Measurements from ENCODE around the gene MAPRE2.

The MAPRE2 gene

GRCh38 chr18:35045121-35045520 lies 3.9 kb downstream of the MAPRE2 start:
- no peak overlapping the region for H2AFZ ChIP-seq (ENCODE audit: low read depth)
- H3K27ac ChIP-seq = no peak overlapping the region
- H3K9ac ChIP-seq = no peak overlapping the region
- no peaks in the 10 kb centered on the region for H3K27me3 ChIP-seq (ENCODE audit: insufficient read depth, low read depth)
- no peaks in the 10 kb centered on the region for H3K36me3 ChIP-seq (ENCODE audit: insufficient read depth)
- no peaks in the 10 kb centered on the region for H3K79me2 ChIP-seq (ENCODE audit: insufficient read depth, low read depth)
- TF ChIP-seq, protein P1, sequence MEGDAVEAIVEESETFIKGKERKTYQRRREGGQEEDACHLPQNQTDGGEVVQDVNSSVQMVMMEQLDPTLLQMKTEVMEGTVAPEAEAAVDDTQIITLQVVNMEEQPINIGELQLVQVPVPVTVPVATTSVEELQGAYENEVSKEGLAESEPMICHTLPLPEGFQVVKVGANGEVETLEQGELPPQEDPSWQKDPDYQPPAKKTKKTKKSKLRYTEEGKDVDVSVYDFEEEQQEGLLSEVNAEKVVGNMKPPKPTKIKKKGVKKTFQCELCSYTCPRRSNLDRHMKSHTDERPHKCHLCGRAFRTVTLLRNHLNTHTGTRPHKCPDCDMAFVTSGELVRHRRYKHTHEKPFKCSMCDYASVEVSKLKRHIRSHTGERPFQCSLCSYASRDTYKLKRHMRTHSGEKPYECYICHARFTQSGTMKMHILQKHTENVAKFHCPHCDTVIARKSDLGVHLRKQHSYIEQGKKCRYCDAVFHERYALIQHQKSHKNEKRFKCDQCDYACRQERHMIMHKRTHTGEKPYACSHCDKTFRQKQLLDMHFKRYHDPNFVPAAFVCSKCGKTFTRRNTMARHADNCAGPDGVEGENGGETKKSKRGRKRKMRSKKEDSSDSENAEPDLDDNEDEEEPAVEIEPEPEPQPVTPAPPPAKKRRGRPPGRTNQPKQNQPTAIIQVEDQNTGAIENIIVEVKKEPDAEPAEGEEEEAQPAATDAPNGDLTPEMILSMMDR (conservative IDR thresholded peaks at IDR 0.05; ENCODE audit: low read depth, low read length) = no peak
- no peaks in the 10 kb centered on the region for H4K20me1 ChIP-seq (ENCODE audit: insufficient read depth)
- peaks cover 39% of the 10 kb centered on the region for H3K4me1 ChIP-seq (ENCODE audit: low read depth, poor library complexity, severe bottlenecking)
- no peak overlapping the region for H3K4me2 ChIP-seq
- no peak overlapping the region for H3K4me3 ChIP-seq (IDR thresholded peaks at IDR 0.05; ENCODE audit: insufficient read depth, low read depth, low read length)

DNA sequence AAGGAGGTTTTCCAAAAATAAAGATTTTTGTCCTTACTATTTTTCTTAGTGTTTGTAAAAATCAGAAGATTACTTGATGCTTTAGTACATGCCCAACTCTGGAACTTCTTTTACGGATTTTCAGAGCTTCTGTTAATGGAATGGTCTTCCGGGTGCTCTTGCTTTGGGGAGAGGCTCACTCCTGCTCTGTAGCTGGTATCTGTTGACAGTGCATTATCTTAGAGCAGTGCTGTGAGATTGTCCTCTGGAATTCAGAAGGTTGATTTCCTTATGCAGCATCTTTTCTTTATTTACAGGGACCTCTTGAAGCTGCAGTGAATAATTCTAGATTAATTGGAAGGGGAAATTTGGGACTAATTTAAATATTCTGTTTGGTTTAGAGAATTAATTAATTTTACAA lies 4.6 kb downstream of the MAPRE2 start:
- Histone ChIP-seq H3K27ac (no peak overlapping the region), H3K4me3 (IDR thresholded peaks at IDR 0.05; ENCODE audit: insufficient read depth, low read depth, low read length) (no peak overlapping the region), H3K4me2 (no peak overlapping the region)

GRCh38 chr18:35047697-35048292 lies 6.6 kb downstream of the MAPRE2 start:
- no peak overlapping the region for H3K27ac ChIP-seq
- no peak overlapping the region for H3K9ac ChIP-seq
- H3K27me3 ChIP-seq (ENCODE audit: insufficient read depth, low read depth) = no peaks in the 10 kb centered on the region
- TF ChIP-seq, protein P1 (conservative IDR thresholded peaks at IDR 0.05; ENCODE audit: low read depth, low read length) = no peak
- peaks cover 37% of the 10 kb centered on the region for H3K4me1 ChIP-seq (ENCODE audit: low read depth, poor library complexity, severe bottlenecking)
- no peak overlapping the region for H3K4me2 ChIP-seq
- H3K79me2 ChIP-seq (ENCODE audit: insufficient read depth, low read depth) = no peaks in the 10 kb centered on the region
- H3K36me3 ChIP-seq (ENCODE audit: insufficient read depth) = no peaks in the 10 kb centered on the region
- H3K4me3 ChIP-seq (IDR thresholded peaks at IDR 0.05; ENCODE audit: insufficient read depth, low read depth, low read length) = no peak overlapping the region
- no peak overlapping the region for H2AFZ ChIP-seq (ENCODE audit: low read depth)
- H4K20me1 ChIP-seq (ENCODE audit: insufficient read depth) = no peaks in the 10 kb centered on the region

More for the DNA sequence above, 4.6 kb downstream of the MAPRE2 start:
- no peaks in the 10 kb centered on the region for H3K79me2 ChIP-seq (ENCODE audit: insufficient read depth, low read depth)
- H3K36me3 ChIP-seq (ENCODE audit: insufficient read depth) = no peaks in the 10 kb centered on the region
- TF ChIP-seq, protein P1 (conservative IDR thresholded peaks at IDR 0.05; ENCODE audit: low read depth, low read length) = no peak
- H3K9ac ChIP-seq = no peak overlapping the region
- no peaks in the 10 kb centered on the region for H4K20me1 ChIP-seq (ENCODE audit: insufficient read depth)
- H3K27me3 ChIP-seq (ENCODE audit: insufficient read depth, low read depth) = no peaks in the 10 kb centered on the region
- H3K4me1 ChIP-seq (ENCODE audit: low read depth, poor library complexity, severe bottlenecking) = peaks cover 39% of the 10 kb centered on the region
- no peak overlapping the region for H2AFZ ChIP-seq (ENCODE audit: low read depth)

DNA sequence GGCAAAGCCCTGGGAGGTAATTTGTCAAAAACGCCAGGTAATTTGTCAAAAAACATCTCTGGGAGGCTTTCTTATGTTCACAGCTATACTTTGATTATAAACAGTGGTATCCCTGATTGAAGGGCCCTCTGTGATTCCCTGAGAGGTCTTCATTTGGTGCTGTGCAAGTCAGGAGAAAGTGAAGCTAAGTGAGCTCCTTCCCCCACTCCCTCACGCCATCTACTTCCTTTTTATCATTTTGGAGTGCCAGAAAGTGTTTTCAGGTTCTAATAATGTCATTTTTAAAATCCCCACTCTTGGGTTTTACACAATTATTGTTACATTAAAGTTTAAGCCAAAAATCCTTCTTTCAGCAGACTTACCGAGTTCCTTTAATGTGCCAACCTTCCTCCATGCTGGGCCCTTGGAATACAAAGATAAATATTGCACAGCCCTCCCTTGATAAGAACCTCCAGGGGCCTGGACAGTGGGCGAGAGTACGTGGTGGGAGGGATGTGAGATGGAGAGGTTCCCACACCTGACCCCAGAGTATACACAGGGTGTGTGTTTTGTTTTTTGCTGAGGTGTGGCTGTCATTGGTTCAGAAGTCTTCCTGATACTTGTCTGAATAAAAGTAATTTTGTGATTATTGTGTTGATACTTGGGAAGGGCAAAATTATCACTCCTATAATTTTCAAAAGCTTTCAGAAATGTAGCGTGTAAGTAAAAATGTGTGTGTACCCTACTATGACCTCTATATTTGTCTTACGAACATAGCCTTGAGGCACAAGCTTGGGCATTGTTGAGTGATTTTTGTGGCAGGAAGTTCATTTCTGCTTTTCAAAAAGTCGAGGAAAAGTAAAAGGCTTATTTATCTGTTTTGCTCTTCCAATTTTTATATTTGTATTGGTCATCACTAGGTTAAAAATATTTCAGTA lies 8.2 kb downstream of the MAPRE2 start:
- no peak overlapping the region for H3K9ac ChIP-seq
- H3K79me2 ChIP-seq (ENCODE audit: insufficient read depth, low read depth) = no peaks in the 10 kb centered on the region
- H4K20me1 ChIP-seq (ENCODE audit: insufficient read depth) = no peaks in the 10 kb centered on the region
- TF ChIP-seq, protein P1 (conservative IDR thresholded peaks at IDR 0.05; ENCODE audit: low read depth, low read length) = no peak
- no peak overlapping the region for H3K4me3 ChIP-seq (IDR thresholded peaks at IDR 0.05; ENCODE audit: insufficient read depth, low read depth, low read length)
- no peaks in the 10 kb centered on the region for H3K36me3 ChIP-seq (ENCODE audit: insufficient read depth)
- H3K4me1 ChIP-seq (ENCODE audit: low read depth, poor library complexity, severe bottlenecking) = peaks cover 29% of the 10 kb centered on the region
- H2AFZ ChIP-seq (ENCODE audit: low read depth) = no peak overlapping the region
- H3K27me3 ChIP-seq (ENCODE audit: insufficient read depth, low read depth) = no peaks in the 10 kb centered on the region
- H3K4me2 ChIP-seq = peak overlapping the region; percentile 27
- H3K27ac ChIP-seq = no peak overlapping the region
